ENCODE data around the gene EMC10. TPM values are rescaled to one million over a fixed set of nuclear protein-coding genes. Genes with fewer than 3 reads are reported as not detected.

EMC10 gene
- total RNA-seq, 1 experiment from 2014 or later = 108 TPM

DNA sequence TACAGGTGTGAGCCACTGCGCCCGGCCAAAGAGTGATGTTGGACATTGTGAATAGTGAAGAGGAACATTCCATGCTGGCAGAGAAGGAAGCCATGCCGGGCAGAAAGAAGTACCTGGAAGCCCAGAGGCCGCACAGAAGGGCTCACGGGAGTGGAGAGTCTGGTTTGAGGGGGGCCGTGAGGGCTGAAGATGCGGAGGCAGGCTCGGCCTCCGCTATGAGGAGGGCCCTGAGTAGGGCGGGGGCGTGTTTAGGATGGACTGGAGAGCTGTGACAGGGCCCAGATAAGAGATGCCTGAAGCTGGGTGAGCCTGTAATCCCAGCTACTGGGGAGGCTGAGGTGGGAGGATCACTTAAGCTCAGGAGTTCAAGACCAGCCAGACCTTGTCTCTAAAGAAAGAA lies 33.1 kb downstream of the EMC10 start:
- H3K4me1 ChIP-seq (ENCODE audit: insufficient read depth, low read length, poor library complexity, severe bottlenecking) = peaks cover 6% of the 10 kb centered on the region
- no peak overlapping the region for H3K4me3 ChIP-seq (ENCODE audit: low read depth, low read length, poor library complexity, severe bottlenecking)
- intact Hi-C loops (cut with micrococcal nuclease; ENCODE audit: unreplicated experiment) = no loop called here
- H3K27ac ChIP-seq (ENCODE audit: low read depth, low read length, poor library complexity, severe bottlenecking) = no peak overlapping the region
- TF ChIP-seq, protein P1, sequence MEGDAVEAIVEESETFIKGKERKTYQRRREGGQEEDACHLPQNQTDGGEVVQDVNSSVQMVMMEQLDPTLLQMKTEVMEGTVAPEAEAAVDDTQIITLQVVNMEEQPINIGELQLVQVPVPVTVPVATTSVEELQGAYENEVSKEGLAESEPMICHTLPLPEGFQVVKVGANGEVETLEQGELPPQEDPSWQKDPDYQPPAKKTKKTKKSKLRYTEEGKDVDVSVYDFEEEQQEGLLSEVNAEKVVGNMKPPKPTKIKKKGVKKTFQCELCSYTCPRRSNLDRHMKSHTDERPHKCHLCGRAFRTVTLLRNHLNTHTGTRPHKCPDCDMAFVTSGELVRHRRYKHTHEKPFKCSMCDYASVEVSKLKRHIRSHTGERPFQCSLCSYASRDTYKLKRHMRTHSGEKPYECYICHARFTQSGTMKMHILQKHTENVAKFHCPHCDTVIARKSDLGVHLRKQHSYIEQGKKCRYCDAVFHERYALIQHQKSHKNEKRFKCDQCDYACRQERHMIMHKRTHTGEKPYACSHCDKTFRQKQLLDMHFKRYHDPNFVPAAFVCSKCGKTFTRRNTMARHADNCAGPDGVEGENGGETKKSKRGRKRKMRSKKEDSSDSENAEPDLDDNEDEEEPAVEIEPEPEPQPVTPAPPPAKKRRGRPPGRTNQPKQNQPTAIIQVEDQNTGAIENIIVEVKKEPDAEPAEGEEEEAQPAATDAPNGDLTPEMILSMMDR (conservative IDR thresholded peaks at IDR 0.05; ENCODE audit: low read depth, low read length) = no peak
- no peak for TF ChIP-seq EZH2 (IDR thresholded peaks at IDR 0.05; ENCODE audit: borderline replicate concordance, low read depth, low read length, poor library complexity, severe bottlenecking)
- H3K27me3 ChIP-seq (replicated peaks; ENCODE audit: insufficient read depth, low read depth, low read length, poor library complexity) = no peaks in the 10 kb centered on the region
- ChIA-PET POLR2A (ENCODE audit: low non-redundant PET) (no interaction called here), CTCF (interaction anchor here (0.7 kb wide), 1 partner anchor 23 kb away, joined by 10 read pairs; no protein-coding TSS in a partner anchor)
- no TSS peak for BruUV-seq (replicated peaks)
- H3K36me3 ChIP-seq (ENCODE audit: insufficient read depth, low read length, poor library complexity, severe bottlenecking) = no peaks in the 10 kb centered on the region
- no peaks in the 10 kb centered on the region for H3K9me3 ChIP-seq (ENCODE audit: low read depth, low read length, poor library complexity, severe bottlenecking)
- DNase-seq (ENCODE audit: low spot score) = no peak

DNA sequence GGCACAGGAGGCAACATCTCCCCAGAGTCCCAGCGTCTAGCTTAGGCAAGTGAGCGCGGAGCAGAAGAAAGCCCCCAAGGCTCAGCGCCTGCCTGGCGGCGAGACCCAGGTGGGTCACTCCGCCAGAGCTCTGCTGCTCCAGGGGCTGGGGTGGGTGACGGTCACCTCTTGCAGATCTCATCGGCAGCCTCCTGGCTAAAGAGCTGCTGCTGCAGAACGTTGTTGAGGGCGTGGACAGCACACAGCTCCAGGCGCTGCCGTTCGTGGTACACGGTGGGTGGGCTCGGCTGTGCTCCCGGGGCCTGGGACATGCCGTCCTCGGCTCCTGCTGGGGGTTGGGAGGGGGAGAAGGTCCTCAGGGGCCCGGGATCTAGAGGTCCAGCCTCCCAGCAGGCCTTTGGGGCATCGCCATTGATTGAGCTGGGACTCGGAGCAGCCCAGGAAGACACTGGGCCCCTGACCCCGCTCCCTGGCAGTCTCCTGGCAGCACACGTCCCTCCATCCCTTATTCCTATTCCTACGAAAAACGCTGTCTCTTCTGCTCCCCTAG lies 33.9 kb downstream of the EMC10 start:
- DNase-seq (ENCODE audit: low spot score) = no peak
- no peaks in the 10 kb centered on the region for H3K27me3 ChIP-seq (replicated peaks; ENCODE audit: insufficient read depth, low read depth, low read length, poor library complexity)
- BruUV-seq (replicated peaks) = no TSS peak
- H3K4me3 ChIP-seq (ENCODE audit: low read depth, low read length, poor library complexity, severe bottlenecking) = peak overlapping the region; percentile 63
- intact Hi-C loops (cut with micrococcal nuclease; ENCODE audit: unreplicated experiment) = loop anchor here (5.0 kb wide), 1 partner anchor 133 kb away; the partner anchor contains the start of gene NR1H2
- no peaks in the 10 kb centered on the region for H3K36me3 ChIP-seq (ENCODE audit: insufficient read depth, low read length, poor library complexity, severe bottlenecking)
- ChIA-PET POLR2A (ENCODE audit: low non-redundant PET) (no interaction called here), CTCF (interaction anchor here (1.2 kb wide), 1 partner anchor 141 kb away, joined by 3 read pairs; no protein-coding TSS in a partner anchor)
- TF ChIP-seq EZH2 (IDR thresholded peaks at IDR 0.05; ENCODE audit: borderline replicate concordance, low read depth, low read length, poor library complexity, severe bottlenecking) = no peak
- TF ChIP-seq, protein P1 (conservative IDR thresholded peaks at IDR 0.05; ENCODE audit: low read depth, low read length) = no peak
- no peaks in the 10 kb centered on the region for H3K9me3 ChIP-seq (ENCODE audit: low read depth, low read length, poor library complexity, severe bottlenecking)
- H3K4me1 ChIP-seq (ENCODE audit: insufficient read depth, low read length, poor library complexity, severe bottlenecking) = peaks cover 6% of the 10 kb centered on the region
- peak overlapping the region; percentile 90 for H3K27ac ChIP-seq (ENCODE audit: low read depth, low read length, poor library complexity, severe bottlenecking)

DNA sequence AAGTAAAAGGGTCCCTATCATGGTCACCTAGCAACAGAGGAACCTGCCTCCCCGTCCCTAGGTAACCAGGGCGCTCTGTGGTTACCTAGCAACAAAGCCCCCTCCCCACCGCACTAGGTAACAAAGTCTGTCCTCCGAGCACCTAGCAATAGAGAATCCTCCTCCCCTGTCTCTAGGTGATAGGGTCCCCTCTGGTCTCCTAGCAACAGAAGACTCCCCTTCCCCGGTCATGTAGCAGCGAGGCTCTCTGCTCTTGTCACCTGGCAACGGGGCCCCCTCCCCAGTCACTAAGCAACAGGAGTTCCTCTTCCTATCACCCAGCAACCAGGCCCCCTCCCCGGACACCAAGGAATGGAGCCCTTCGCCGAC lies 34.4 kb downstream of the EMC10 start:
- no peak for DNase-seq (ENCODE audit: low spot score)
- Histone ChIP-seq H3K9me3 (ENCODE audit: low read depth, low read length, poor library complexity, severe bottlenecking) (no peaks in the 10 kb centered on the region), H3K36me3 (ENCODE audit: insufficient read depth, low read length, poor library complexity, severe bottlenecking) (no peaks in the 10 kb centered on the region), H3K27ac (ENCODE audit: low read depth, low read length, poor library complexity, severe bottlenecking) (peak overlapping the region; percentile 90), H3K4me1 (ENCODE audit: insufficient read depth, low read length, poor library complexity, severe bottlenecking) (peaks cover 6% of the 10 kb centered on the region), H3K4me3 (ENCODE audit: low read depth, low read length, poor library complexity, severe bottlenecking) (peak overlapping the region; percentile 63), H3K27me3 (replicated peaks; ENCODE audit: insufficient read depth, low read depth, low read length, poor library complexity) (no peaks in the 10 kb centered on the region)
- TF ChIP-seq EZH2 (IDR thresholded peaks at IDR 0.05; ENCODE audit: borderline replicate concordance, low read depth, low read length, poor library complexity, severe bottlenecking) = no peak
- TF ChIP-seq, protein P1 (conservative IDR thresholded peaks at IDR 0.05; ENCODE audit: low read depth, low read length) = no peak
- BruUV-seq (replicated peaks) = TSS peak; percentile 68
- ChIA-PET POLR2A (ENCODE audit: low non-redundant PET) (interaction anchor here (0.5 to 0.6 kb wide), 3 partner anchors 39 to 133 kb away, joined by 3 to 12 read pairs (median 3); no protein-coding TSS in a partner anchor), CTCF (interaction anchor here (0.5 to 1.2 kb wide), 3 partner anchors 27 to 849 kb away, joined by 3 read pairs; no protein-coding TSS in a partner anchor)
- intact Hi-C loops (cut with micrococcal nuclease; ENCODE audit: unreplicated experiment) = loop anchor here (5.0 kb wide), 1 partner anchor 133 kb away; the partner anchor contains the start of gene NR1H2
